ENCODE data around the gene FLT4.

DNA sequence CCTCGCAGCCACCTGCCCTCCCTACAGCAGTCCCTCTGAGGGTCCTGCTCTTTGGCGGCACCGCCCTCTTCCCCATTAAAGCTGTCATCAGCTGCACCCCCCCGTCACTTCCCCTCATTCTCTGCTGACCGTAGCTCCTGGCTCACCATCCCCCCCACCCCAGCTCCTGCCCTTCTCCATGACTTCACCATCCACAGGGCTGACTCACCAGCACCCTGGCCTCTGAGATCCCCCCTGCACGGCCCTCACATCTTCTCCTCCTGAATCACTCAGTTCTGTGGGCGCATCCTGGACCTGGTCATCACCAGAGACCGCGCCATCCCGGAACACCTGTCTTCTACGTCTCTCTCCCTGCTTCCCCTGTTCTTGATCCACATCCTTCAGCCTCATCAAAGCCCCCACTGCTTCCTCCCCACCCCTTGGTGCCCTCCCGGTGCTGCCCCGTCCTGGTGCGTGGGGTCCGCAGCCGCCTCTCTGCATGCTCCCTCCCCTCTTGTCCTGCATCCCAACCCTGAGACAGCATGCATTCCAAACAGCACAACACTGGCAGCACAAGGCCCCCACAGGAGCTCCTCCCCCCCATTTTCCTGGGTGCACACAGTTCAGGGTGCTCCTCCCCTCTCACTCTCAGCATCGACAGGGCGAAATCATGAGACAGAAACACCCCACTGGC, 12.9 kb downstream of the FLT4 start:
- TF ChIP-seq, protein P1, sequence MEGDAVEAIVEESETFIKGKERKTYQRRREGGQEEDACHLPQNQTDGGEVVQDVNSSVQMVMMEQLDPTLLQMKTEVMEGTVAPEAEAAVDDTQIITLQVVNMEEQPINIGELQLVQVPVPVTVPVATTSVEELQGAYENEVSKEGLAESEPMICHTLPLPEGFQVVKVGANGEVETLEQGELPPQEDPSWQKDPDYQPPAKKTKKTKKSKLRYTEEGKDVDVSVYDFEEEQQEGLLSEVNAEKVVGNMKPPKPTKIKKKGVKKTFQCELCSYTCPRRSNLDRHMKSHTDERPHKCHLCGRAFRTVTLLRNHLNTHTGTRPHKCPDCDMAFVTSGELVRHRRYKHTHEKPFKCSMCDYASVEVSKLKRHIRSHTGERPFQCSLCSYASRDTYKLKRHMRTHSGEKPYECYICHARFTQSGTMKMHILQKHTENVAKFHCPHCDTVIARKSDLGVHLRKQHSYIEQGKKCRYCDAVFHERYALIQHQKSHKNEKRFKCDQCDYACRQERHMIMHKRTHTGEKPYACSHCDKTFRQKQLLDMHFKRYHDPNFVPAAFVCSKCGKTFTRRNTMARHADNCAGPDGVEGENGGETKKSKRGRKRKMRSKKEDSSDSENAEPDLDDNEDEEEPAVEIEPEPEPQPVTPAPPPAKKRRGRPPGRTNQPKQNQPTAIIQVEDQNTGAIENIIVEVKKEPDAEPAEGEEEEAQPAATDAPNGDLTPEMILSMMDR (IDR thresholded peaks at IDR 0.05) = no peak
- TF ChIP-seq ZSCAN20 (CRISPR knock-in tag; IDR thresholded peaks at IDR 0.05) (no peak), MYC (IDR thresholded peaks at IDR 0.05; ENCODE audit: borderline replicate concordance, low read length) (no peak), BHLHE40 (IDR thresholded peaks at IDR 0.05; ENCODE audit: low read depth, low read length) (no peak), POLR2A (IDR thresholded peaks at IDR 0.05; ENCODE audit: low read length) (no peak), CBX2 (IDR thresholded peaks at IDR 0.05; ENCODE audit: borderline replicate concordance, low read depth) (no peak)
- TF ChIP-seq, protein P2, sequence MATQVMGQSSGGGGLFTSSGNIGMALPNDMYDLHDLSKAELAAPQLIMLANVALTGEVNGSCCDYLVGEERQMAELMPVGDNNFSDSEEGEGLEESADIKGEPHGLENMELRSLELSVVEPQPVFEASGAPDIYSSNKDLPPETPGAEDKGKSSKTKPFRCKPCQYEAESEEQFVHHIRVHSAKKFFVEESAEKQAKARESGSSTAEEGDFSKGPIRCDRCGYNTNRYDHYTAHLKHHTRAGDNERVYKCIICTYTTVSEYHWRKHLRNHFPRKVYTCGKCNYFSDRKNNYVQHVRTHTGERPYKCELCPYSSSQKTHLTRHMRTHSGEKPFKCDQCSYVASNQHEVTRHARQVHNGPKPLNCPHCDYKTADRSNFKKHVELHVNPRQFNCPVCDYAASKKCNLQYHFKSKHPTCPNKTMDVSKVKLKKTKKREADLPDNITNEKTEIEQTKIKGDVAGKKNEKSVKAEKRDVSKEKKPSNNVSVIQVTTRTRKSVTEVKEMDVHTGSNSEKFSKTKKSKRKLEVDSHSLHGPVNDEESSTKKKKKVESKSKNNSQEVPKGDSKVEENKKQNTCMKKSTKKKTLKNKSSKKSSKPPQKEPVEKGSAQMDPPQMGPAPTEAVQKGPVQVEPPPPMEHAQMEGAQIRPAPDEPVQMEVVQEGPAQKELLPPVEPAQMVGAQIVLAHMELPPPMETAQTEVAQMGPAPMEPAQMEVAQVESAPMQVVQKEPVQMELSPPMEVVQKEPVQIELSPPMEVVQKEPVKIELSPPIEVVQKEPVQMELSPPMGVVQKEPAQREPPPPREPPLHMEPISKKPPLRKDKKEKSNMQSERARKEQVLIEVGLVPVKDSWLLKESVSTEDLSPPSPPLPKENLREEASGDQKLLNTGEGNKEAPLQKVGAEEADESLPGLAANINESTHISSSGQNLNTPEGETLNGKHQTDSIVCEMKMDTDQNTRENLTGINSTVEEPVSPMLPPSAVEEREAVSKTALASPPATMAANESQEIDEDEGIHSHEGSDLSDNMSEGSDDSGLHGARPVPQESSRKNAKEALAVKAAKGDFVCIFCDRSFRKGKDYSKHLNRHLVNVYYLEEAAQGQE (IDR thresholded peaks at IDR 0.05) = no peak

All from A549 (cell line).